T47D (cell line): Measurements from ENCODE around the gene SQOR.
A peak's percentile ranks its signal among the peaks of the same experiment; 100 is the strongest.

Experiments
- DNase-seq, 2 experiments: peaks; one replicate each; pipeline versions ENCODE4 v3.0.0 to v3.0.0-alpha.2; 2011 to 2012; ENCODE audit warnings: low read depth in 1 of 2, low spot score in 1 of 2
- JUND ChIP-seq: IDR thresholded peaks from 2 replicates; pipeline ENCODE4 v1.6.1; 2012; ENCODE audit warnings: low read depth
- in situ Hi-C: cut with HindIII; loops from 2 replicates; pipeline ENCODE4 v1.10.0; 2016; ENCODE audit warnings: low sequenced_read_pairs, low pct_unique_long_range_greater_than_20kb

The SQOR gene

GRCh38 chr15:45654749-45655148 is 19.9 kb downstream of the SQOR start:
- DNase-seq = no peak
- in situ Hi-C loops = no loop called here
- no peak for TF ChIP-seq JUND

- TF ChIP-seq JUND = no peak
- in situ Hi-C loops = no loop called here
Observed at GRCh38 chr15:45657254-45657653, 22.4 kb downstream of the SQOR start.

GRCh38 chr15:45657764-45658545 is 23.1 kb downstream of the SQOR start:
- in situ Hi-C loops = no loop called here
- no peak for DNase-seq
- no peak for TF ChIP-seq JUND

More at GRCh38 chr15:45657254-45657653, 22.4 kb downstream of the SQOR start:
- no peak for DNase-seq

- DNase-seq = peak; percentile 78 to 94
- in situ Hi-C loops = no loop called here
- TF ChIP-seq JUND = 0 out of 2 replicates have a peak, but pooled peaks have one; percentile 23
Observed at GRCh38 chr15:45660231-45660979, 25.6 kb downstream of the SQOR start.

GRCh38 chr15:45662375-45662774 is 27.5 kb downstream of the SQOR start:
- in situ Hi-C loops = no loop called here
- no peak for TF ChIP-seq JUND
- no peak for DNase-seq

- TF ChIP-seq JUND = no peak
- DNase-seq = no peak
- in situ Hi-C loops = no loop called here
Observed at GRCh38 chr15:45664451-45664850, 29.6 kb downstream of the SQOR start.

GRCh38 chr15:45665261-45665660 is 30.4 kb downstream of the SQOR start:
- in situ Hi-C loops = no loop called here
- no peak for DNase-seq
- no peak for TF ChIP-seq JUND

GRCh38 chr15:45666119-45666875 is 31.5 kb downstream of the SQOR start:
- in situ Hi-C loops = no loop called here
- no peak for TF ChIP-seq JUND
- no peak for DNase-seq

- no peak for TF ChIP-seq JUND
- no peak for DNase-seq
- in situ Hi-C loops = no loop called here
Observed at GRCh38 chr15:45667002-45667401, 32.2 kb downstream of the SQOR start.

GRCh38 chr15:45668386-45668785 is 33.6 kb downstream of the SQOR start:
- in situ Hi-C loops = no loop called here
- no peak for DNase-seq
- no peak for TF ChIP-seq JUND

GRCh38 chr15:45669422-45669821 is 34.6 kb downstream of the SQOR start:
- DNase-seq = no peak
- no peak for TF ChIP-seq JUND

GRCh38 chr15:45670091-45670490 is 35.3 kb downstream of the SQOR start:
- TF ChIP-seq JUND = no peak
- in situ Hi-C loops = no loop called here
- DNase-seq = no peak

More at GRCh38 chr15:45669422-45669821, 34.6 kb downstream of the SQOR start:
- in situ Hi-C loops = no loop called here
